ENCODE results near the gene KIR3DL1.
"Not testable (repeated sequence)": the region's sequence is repeated elsewhere in the genome, so short reads cannot be mapped to it uniquely, and the experiment has no call there.

DNA sequence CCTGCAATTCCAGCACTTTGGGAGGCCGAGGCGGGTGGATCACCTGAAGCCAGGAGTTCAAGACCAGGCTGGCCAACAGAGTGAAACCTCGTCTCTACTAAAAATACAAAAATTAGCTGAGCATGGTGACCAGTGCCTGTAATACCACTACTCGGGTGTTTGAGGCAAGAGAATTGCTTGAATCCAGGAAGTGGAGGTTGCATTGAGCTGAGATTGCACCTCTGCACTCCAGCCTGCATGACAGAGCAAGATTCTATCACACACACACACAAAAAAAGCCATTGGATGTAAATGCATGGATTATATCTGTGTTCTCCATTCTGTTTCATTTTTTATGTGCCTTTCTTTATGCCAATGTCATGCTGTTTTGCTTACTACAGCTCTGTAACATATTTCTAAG is 8.1 kb downstream of the KIR3DL1 start:
- TF ChIP-seq SP1 (IDR thresholded peaks at IDR 0.05); FOXA1 (IDR thresholded peaks at IDR 0.05); ELF4 (IDR thresholded peaks at IDR 0.05); SUZ12 (IDR thresholded peaks at IDR 0.05); HDGF (IDR thresholded peaks at IDR 0.05; ENCODE audit: borderline replicate concordance); BHLHE40 (IDR thresholded peaks at IDR 0.05; ENCODE audit: borderline replicate concordance); ZNF384 (IDR thresholded peaks at IDR 0.05); FOXK2 (IDR thresholded peaks at IDR 0.05); TARDBP (IDR thresholded peaks at IDR 0.05): not testable (repeated sequence)

Data from HEK293T (cell line).